GM21717 (cell line): ENCODE measurements around the gene LCE2B.
"Not testable (repeated sequence)": the region's sequence is repeated elsewhere in the genome, so short reads cannot be mapped to it uniquely, and the experiment has no call there.

ENCODE experiments used
- ATAC-seq: cut with Tn5 transposase; IDR thresholded peaks from one replicate; pipeline ENCODE4 v1.9.1; 2021; ENCODE audit warnings: mild to moderate bottlenecking, moderate library complexity; ENCODE audit not compliant: unreplicated experiment

Gene LCE2B

GRCh38 chr1:152685823-152686222 is at the start of gene LCE2B:
Gene LCE2B, plus strand, starts transcription at chr1:152686123. Its CDS starts 721 bp downstream, at chr1:152686844.
- not testable (repeated sequence) for ATAC-seq

DNA sequence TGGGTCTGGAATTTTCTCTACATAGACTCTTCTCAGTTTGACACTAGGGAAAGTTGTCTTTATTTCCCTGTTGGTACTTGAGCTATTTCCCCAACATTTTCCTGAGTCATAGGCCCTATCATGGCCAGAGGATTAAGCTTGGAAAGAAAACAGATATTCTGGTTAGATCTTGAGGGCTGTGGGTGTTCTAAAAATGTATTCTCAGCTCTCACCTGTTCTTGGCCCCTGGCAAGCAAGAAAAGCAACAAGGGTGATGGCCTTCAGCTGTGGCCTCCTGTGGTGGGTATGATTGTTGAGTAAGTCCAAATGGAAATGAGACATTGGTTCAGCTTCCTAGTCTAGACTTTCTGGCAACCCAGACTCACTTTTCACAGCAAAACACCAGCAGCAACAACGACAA is 45.6 kb upstream of the LCE2B start:
- ATAC-seq, result no peak

GRCh38 chr1:152643945-152644344 is 42.0 kb upstream of the LCE2B start:
- no peak for ATAC-seq

- ATAC-seq, result no peak
These were observed 40.8 kb upstream of the LCE2B start for GRCh38 chr1:152645146-152645545.

- no peak for ATAC-seq
These were observed 39.3 kb upstream of the LCE2B start for GRCh38 chr1:152646656-152647055.

- ATAC-seq, result no peak
These were observed 31.8 kb upstream of the LCE2B start for GRCh38 chr1:152654110-152654509.

GRCh38 chr1:152656459-152656858 is 29.5 kb upstream of the LCE2B start:
- no peak for ATAC-seq

GRCh38 chr1:152657677-152658076 is 28.2 kb upstream of the LCE2B start:
- ATAC-seq, result no peak

GRCh38 chr1:152658649-152659048 is 27.3 kb upstream of the LCE2B start:
- ATAC-seq, result no peak

DNA sequence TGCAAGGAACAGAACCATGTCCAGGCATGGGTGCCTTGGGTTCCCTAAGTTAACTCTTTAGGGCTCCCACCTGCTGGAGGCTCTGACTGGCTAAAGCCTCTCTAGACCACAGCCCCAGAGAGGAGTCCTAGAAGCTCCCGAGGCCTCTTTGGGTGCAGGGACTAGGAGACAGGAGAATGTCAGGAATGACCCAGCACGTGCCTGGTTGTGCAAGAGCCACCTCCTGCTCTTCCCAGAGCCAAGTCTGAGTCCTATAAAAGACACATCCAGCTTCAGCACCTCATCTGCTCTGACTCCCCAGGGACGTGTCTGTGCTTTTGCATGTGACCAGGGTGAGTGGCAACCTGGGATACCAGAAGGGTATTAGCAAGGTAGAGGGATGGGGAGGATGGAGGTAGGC is 22.8 kb upstream of the LCE2B start, which contains the start of gene LCE2D:
Gene LCE2D, plus strand, starts transcription at position 283 of the 400 bp plus-strand sequence. CDS start 726 bp downstream, outside the sequence.
- no peak for ATAC-seq

DNA sequence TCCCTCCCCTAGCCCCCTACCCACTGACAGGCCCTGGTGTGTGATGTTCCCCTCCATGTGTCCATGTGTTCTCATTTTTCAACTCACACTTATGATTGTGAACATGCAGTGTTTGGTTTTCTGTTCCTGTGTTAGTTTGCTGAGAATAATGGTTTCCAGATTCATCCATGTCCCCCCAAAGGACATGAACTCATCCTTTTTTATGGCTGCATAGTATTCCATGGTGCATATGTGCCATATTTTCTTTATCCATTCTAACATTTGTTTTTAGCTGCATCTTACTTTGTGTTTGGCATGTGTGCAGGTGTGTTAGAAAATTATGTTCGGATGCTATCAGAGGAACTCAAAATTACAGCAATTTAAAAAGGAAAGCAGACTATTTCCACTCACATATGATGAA is 19.8 kb upstream of the LCE2B start:
- not testable (repeated sequence) for ATAC-seq

GRCh38 chr1:152667648-152668047 is 18.3 kb upstream of the LCE2B start:
- no peak for ATAC-seq

DNA sequence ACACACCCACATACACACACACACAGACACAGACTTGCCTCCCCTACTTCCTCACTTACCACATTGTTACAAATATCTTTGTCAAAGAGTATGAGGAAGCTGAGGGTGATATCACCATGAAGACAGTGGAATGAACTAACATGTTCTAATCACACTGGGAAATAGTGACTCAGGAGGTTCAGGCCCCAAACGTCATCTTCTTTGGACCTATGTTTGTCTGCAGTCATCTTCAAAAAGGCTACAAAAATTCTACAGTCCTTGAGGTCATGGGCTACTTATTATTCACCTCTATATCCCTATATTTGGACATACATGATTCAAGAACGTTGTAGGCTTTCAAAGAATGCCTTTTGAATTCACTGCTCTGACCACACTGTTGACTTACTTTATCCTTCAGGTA is 12.9 kb upstream of the LCE2B start:
- no peak for ATAC-seq

DNA sequence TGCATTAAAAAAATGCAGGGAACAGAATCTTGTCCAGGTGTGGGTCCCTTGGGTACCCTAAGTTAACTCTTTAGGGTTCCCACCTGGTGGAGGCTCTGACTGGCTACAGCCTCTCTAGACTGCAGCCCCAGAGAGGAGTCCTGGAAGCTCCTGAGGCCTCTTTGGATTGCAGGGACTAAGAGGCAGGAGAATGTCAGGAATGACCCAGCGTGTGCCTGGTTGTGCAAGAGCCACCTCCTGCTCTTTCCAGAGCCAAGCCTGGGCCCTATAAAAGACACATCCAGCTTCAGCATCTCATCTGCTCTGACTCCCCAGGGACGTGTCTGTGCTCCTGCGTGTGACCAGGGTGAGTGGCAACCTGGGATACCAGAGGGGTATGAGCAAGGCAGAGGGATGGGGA is 10.9 kb upstream of the LCE2B start, which contains the start of gene LCE2C:
Gene LCE2C, plus strand, starts transcription at position 297 of the 400 bp plus-strand sequence. CDS start 737 bp downstream, outside the sequence.
- ATAC-seq, result not testable (repeated sequence)

DNA sequence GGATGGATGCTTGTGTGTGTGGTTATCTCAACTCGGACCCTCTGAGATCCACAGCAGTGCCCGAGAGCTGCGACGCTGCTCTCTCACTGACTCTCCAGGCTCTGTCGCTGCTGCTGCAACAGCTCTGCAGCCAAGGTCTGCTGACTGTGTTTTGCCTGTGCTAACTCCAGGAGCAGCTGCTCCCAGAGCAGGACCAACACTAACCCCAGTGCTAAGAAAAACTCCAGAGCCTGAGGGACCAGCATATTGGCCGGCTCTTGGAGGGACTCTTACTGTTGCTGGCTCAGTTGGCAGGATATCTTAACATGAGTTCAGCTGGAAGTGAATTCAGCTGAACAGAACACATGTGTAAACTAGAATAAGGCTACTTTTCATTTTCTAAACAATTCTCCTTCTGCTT is 6.5 kb upstream of the LCE2B start:
- ATAC-seq, result no peak

GRCh38 chr1:152681616-152682015 is 4.3 kb upstream of the LCE2B start:
- no peak for ATAC-seq

DNA sequence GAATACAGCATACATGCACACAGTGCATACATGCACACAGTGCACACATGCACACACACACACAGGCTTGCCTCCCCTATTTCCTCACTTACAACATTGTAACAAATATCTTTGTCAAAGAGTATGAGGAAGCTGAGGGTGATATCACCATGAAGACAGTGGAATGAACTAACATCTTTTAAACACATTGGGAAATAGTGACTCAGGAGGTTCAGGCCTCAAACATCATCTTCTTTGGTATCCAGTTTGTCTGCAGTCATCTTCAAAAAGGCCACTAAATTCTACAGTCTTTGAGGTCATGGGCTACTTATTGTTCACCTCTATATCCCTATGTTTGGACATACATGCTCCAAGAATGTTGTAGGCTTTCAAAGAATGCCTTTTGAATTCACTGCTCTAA is 2.1 kb upstream of the LCE2B start:
- ATAC-seq, result no peak

DNA sequence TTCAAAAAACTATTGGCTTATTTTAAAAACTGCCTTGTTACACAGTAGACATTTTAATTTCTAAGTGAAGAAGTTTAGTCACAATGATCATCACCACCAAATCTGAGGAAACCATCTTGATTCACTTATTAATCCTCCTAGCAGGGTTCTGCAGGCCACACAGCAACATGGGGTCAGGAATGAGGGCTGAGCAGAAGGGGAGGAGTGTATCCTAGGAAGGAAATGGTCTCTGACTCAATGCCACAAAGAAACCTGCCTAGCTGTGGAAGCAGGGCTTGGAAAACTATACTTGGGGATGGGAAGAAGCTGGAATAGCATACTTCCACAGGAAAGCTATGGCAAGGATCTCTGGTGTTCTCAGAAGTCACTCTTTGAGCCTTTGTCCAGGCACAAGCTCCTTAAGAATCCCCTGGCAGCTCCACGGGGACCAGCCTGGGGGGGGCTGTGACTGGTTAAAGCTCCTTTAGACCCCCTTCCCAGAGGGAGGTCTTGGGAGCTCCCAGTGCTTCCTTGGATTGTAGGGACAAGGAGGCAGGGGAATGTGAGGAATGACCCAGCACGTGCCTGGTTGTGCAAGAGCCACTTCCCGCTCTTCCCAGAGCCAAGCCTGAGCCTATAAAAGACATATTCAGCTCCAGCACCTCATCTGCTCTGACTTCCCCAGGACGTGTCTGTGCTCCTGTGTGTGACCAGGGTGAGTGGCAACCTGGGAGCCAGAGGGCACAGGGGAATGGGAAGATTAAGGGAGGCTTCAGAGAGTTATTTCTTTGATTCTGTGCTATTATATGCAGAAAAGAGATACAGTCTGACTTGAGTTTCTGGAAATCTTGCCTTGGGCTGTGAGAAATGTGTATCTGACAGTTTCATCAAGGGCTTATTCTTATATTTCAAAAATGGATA is 12.0 kb downstream of the LCE2B start, which contains the start of gene LCE2A:
Gene LCE2A, plus strand, starts transcription at position 645 of the 900 bp plus-strand sequence. CDS start 557 bp downstream, outside the sequence.
- no peak for ATAC-seq

DNA sequence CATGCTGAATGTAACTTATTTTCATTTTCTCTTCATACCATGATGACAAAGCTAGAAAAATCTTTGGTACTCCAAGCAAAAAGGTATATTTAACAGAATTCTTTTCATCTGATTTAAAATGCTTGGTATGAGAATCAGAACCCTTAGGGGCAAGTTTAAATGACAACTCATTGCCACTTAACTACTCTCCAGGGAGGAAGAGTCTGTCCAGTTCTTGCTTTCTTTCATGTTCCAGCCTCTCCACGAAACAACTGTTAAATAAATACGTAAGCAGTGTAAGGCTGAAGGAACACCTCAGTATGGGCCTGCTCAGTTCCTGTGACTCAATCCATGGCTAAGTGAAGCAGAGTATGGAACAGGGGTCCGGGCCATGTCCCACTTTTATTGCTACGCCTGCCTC is 13.8 kb downstream of the LCE2B start:
- ATAC-seq, result no peak

DNA sequence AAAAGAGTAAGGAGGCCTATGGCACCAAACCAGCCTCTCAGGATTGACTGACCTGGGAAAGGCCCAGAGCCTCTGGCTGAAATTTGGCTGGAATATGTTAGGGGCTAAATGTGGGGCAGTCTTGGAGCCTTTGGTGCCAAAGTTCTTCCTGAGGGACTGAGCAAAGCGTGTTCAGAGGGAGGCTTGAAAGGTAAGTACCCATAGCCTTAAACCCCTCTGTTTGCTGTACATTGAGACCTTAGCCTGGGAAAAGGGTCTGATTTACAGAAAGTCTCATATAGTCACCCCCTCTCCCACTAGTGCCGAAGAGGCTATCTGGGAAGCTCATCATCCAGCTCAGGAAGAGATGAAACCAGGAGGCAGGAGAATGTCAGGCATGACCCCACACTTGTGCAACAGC is 21.9 kb downstream of the LCE2B start, which contains the start of gene LCE4A:
Gene LCE4A, plus strand, starts transcription at position 301 of the 400 bp plus-strand sequence. CDS start 916 bp downstream, outside the sequence.
- no peak for ATAC-seq

DNA sequence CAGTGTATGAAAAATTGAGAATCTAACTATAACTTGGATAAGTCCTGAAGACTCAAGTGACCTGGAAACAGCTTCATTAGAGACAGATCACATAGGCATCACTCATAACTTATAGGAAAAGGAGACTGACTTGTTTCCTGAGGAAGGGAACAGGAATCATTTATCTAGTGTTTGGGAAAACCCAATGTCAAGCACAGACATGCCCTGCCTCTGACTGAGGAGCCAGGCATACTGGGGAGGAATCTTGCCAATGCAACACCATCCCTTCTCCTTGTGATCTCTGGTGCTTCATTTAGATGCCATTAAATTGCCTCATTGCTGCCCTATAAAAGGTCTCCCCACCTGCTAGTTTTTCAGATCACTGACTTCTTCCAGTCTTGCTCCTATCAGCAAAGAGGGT is 32.3 kb downstream of the LCE2B start:
- no peak for ATAC-seq

GRCh38 chr1:152725261-152725660 is 39.3 kb downstream of the LCE2B start:
- ATAC-seq, result no peak
